MCF 10A (cell line): Measurements from ENCODE around the gene NANS. TPM values are rescaled to one million over a fixed set of nuclear protein-coding genes. Genes with fewer than 3 reads are reported as not detected.
"Not testable (repeated sequence)": the region's sequence is repeated elsewhere in the genome, so short reads cannot be mapped to it uniquely, and the experiment has no call there.

Experiments used
- BruUV-seq: library from RNA; stranded (reverse); fragments of 400-500 nt; replicated peaks from 2 replicates; lab custom pipeline; 2021; lab: Mats Ljungman, UMichigan
- CTCF ChIA-PET: fragments of 300-600 bp; sonication (Branson Sonifier 250); formaldehyde crosslinking; extraction: SDS; loops from one replicate; lab custom pipeline; 2021; ENCODE audit warnings: antibody characterized with exemption, inconsistent platforms; lab: Yijun Ruan, JAX
- POLR2A ChIA-PET: fragments of 300-600, 350-650 bp; sonication (Branson Sonifier 250); formaldehyde crosslinking; extraction: SDS; loops from one replicate; lab custom pipeline; 2020; ENCODE audit warnings: antibody characterized with exemption, inconsistent platforms; lab: Yijun Ruan, JAX
- DNase-seq: peaks from one replicate; pipeline ENCODE4 v3.0.0-alpha.2; 2018; ENCODE audit not compliant: unreplicated experiment
- H3K27ac Mint-ChIP-seq: one replicate; pipeline ENCODE4 v1.8.0; 2022; ENCODE audit warnings: mild to moderate bottlenecking, low read depth, mixed read lengths; ENCODE audit not compliant: unreplicated experiment
- H3K27me3 Mint-ChIP-seq: one replicate; pipeline ENCODE4 v1.8.0; 2022; ENCODE audit warnings: mixed read lengths; ENCODE audit not compliant: insufficient read depth, unreplicated experiment
- H3K36me3 Mint-ChIP-seq: one replicate; pipeline ENCODE4 v1.8.0; 2022; ENCODE audit warnings: mild to moderate bottlenecking, moderate library complexity, mixed read lengths; ENCODE audit not compliant: insufficient read depth, unreplicated experiment
- H3K4me1 Mint-ChIP-seq: one replicate; pipeline ENCODE4 v1.8.0; 2022; ENCODE audit warnings: mixed read lengths; ENCODE audit not compliant: insufficient read depth, unreplicated experiment
- H3K4me3 Mint-ChIP-seq: one replicate; pipeline ENCODE4 v1.8.0; 2022; ENCODE audit warnings: mild to moderate bottlenecking, moderate library complexity, mixed read lengths; ENCODE audit not compliant: unreplicated experiment
- H3K9me3 Mint-ChIP-seq: one replicate; pipeline ENCODE4 v1.8.0; 2022; ENCODE audit warnings: mixed read lengths; ENCODE audit not compliant: unreplicated experiment
- CTCF ChIP-seq: fragments of 200-600 bp; IDR thresholded peaks from one replicate; pipeline ENCODE4 v1.8.0; 2022; ENCODE audit warnings: antibody characterized with exemption, mild to moderate bottlenecking; ENCODE audit not compliant: unreplicated experiment
- intact Hi-C: fragments of 100-400 bp; cut with micrococcal nuclease; formaldehyde crosslinking; loops from 2 replicates; pipeline ENCODE4 v1.14.1; 2022
- total RNA-seq: library from RNA; stranded (reverse); gene quantifications from 2 replicates; pipeline ENCODE4 v1.2.3, GENCODE V29; 2022

Gene NANS
- total RNA-seq, 1 experiment from 2014 or later = 80.8 TPM

DNA sequence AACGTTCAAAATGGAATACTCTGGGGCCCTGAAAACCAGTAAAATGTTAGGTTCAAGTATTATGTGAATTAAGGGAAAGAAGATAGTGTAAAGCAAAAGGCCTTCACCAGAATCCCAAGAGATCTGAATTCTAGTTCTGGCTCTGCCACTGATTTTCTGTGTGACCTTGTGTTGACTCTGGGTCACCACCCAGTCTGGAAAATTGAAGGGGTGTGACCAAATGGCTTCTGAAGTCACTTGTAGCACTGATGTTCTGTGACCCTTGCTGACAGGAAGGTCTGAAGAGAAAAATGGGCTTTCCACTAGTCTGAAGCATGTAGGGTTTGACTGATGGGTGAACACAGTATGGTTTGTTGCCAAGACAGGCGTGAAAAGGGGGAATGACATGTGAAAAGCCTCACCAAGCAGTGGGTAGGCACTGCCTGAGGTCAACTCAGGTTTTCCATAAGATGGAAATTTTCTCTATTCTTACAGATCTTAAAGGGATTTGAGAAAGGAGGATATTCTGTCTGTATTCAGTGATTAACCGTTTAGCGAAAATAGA lies 40.3 kb upstream of the NANS start:
- H3K36me3 Mint-ChIP-seq = peaks cover 98% of the 10 kb centered on the region
- POLR2A ChIA-PET = no interaction called here

GRCh38 chr9:98017306-98017705 lies 39.2 kb upstream of the NANS start:
- no TSS peak for BruUV-seq
- Mint-ChIP-seq H3K36me3 (peaks cover 97% of the 10 kb centered on the region), H3K9me3 (no peaks in the 10 kb centered on the region), H3K4me3 (no peak overlapping the region), H3K27ac (no peak overlapping the region), H3K27me3 (no peaks in the 10 kb centered on the region), H3K4me1 (no peaks in the 10 kb centered on the region)
- DNase-seq = no peak
- ChIA-PET CTCF (interaction anchor here (0.6 kb wide), 1 partner anchor 22 kb away, joined by 3 read pairs; no protein-coding TSS in a partner anchor), POLR2A (no interaction called here)
- TF ChIP-seq CTCF = no peak
- intact Hi-C loops = no loop called here

More for the DNA sequence above, 40.3 kb upstream of the NANS start:
- no peaks in the 10 kb centered on the region for H3K9me3 Mint-ChIP-seq
- intact Hi-C loops = no loop called here
- no TSS peak for BruUV-seq
- no peak for TF ChIP-seq CTCF
- CTCF ChIA-PET = interaction anchor here (0.8 kb wide), 2 partner anchors 70 to 92 kb away, joined by 3 to 7 read pairs; no protein-coding TSS in a partner anchor
- no peak for DNase-seq
- H3K4me3 Mint-ChIP-seq = no peak overlapping the region
- H3K4me1 Mint-ChIP-seq = peaks cover 2% of the 10 kb centered on the region
- no peak overlapping the region for H3K27ac Mint-ChIP-seq
- H3K27me3 Mint-ChIP-seq = no peaks in the 10 kb centered on the region

DNA sequence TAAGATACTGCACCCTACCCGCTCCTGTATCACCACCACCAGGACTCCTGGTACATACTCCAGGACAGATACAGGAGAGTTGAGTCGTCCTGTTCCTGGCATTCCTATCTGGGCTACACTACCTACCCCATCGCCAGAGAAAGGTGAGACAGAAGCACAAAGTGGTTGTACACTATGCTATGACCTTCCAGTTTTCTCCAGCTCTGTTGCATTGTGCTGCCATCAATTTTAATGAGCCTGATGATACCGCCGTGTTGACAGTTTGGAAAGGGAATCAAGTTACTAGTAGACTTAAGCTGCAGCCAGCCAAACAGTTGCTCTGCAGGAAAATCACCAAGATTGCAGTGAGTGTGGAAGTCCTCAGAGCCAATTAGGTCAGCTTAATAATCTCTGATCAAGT lies 38.2 kb upstream of the NANS start:
- H3K36me3 Mint-ChIP-seq = peaks cover 97% of the 10 kb centered on the region
- no peaks in the 10 kb centered on the region for H3K4me1 Mint-ChIP-seq
- H3K4me3 Mint-ChIP-seq = no peak overlapping the region
- no peak for DNase-seq
- no TSS peak for BruUV-seq
- H3K27ac Mint-ChIP-seq = no peak overlapping the region
- intact Hi-C loops = no loop called here
- H3K9me3 Mint-ChIP-seq = no peaks in the 10 kb centered on the region
- H3K27me3 Mint-ChIP-seq = no peaks in the 10 kb centered on the region
- POLR2A ChIA-PET = interaction anchor here (1.1 kb wide), 1 partner anchor 11 kb away, joined by 3 read pairs; no protein-coding TSS in a partner anchor
- TF ChIP-seq CTCF = no peak
- CTCF ChIA-PET = no interaction called here

DNA sequence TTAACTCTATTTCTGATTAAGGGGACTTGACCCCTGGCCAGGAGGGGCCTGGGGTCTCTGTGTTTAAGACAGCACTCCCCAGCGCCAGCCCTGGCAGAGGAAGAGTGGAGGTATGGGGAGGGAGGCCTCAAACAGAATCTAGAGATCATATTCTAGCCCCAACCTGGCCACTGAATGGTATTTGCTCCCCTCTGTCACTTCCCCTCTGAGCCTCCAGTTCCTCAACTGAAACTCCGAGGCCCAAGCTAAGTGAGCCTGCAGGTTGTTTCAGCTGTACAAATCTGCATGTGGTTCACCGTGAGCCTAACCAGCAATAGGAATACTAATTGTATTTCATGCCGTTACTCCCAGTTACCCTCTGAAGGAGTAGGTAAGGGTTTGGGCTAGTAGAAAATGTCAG lies 37.4 kb upstream of the NANS start:
- peaks cover 90% of the 10 kb centered on the region for H3K36me3 Mint-ChIP-seq
- DNase-seq = no peak
- POLR2A ChIA-PET = interaction anchor here (0.6 kb wide), 2 partner anchors 15 to 127 kb away, joined by 3 to 4 read pairs; no protein-coding TSS in a partner anchor
- BruUV-seq = no TSS peak
- CTCF ChIA-PET = interaction anchor here (0.9 to 1.2 kb wide), 3 partner anchors 9 to 16 kb away, joined by 3 read pairs; no protein-coding TSS in a partner anchor
- H3K4me3 Mint-ChIP-seq = no peak overlapping the region
- H3K27ac Mint-ChIP-seq = no peak overlapping the region
- H3K4me1 Mint-ChIP-seq = no peaks in the 10 kb centered on the region
- no peaks in the 10 kb centered on the region for H3K9me3 Mint-ChIP-seq
- H3K27me3 Mint-ChIP-seq = no peaks in the 10 kb centered on the region
- intact Hi-C loops = no loop called here
- TF ChIP-seq CTCF = no peak

DNA sequence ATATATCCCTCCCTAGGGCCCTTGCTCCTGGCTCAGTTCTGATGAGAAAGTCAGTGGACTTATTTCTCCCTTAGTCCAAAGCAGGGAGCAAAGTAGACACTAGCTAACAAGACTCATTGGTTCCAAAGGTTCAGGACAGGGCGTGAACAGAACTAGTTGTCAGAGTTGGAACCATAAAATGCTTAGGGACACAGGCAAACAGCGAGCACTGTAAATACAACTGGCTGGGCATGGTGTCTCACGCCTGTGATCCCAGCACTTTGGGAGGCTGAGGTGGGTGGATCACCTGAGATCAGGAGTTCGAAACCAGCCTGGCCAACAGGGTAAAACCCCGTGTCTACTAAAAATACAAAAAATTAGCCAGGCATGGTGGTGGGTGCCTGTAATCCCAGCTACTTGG lies 36.7 kb upstream of the NANS start:
- POLR2A ChIA-PET = interaction anchor here (0.6 to 1.2 kb wide), 2 partner anchors 13 to 126 kb away, joined by 4 to 6 read pairs; no protein-coding TSS in a partner anchor
- BruUV-seq, H3K4me1 Mint-ChIP-seq, intact Hi-C loops, H3K4me3 Mint-ChIP-seq, DNase-seq, H3K27ac Mint-ChIP-seq, H3K27me3 Mint-ChIP-seq, H3K9me3 Mint-ChIP-seq: not testable (repeated sequence)
- CTCF ChIA-PET = interaction anchor here (1.0 to 1.2 kb wide), 2 partner anchors 9 to 17 kb away, joined by 3 read pairs; no protein-coding TSS in a partner anchor
- peaks cover 85% of the 10 kb centered on the region for H3K36me3 Mint-ChIP-seq
